GM13976 (cell line): ENCODE results near the gene FBN1.

Source experiments
- DNase-seq: peaks from one replicate; pipeline ENCODE4 v3.0.0; 2012; ENCODE audit warnings: low spot score
- in situ Hi-C: fragments of 300-500 bp; cut with MboI; formaldehyde crosslinking; loops from one replicate; pipeline ENCODE4 v1.12.0; 2022; ENCODE audit warnings: low sequenced_read_pairs, mixed read lengths, inconsistent platforms; ENCODE audit not compliant: unreplicated experiment
- TF ChIP-seq, protein P1 (sequence below): IDR thresholded peaks from 2 replicates; pipeline ENCODE4 v1.5.1; 2012; ENCODE audit warnings: borderline replicate concordance, mild to moderate bottlenecking; ENCODE audit not compliant: insufficient read depth; ENCODE audit errors: extremely low read depth, missing control alignments, control extremely low read depth

Gene FBN1

GRCh38 chr15:48471073-48471472 is 174.4 kb downstream of the FBN1 start:
- in situ Hi-C loops, result no loop called here
- TF ChIP-seq, protein P1, sequence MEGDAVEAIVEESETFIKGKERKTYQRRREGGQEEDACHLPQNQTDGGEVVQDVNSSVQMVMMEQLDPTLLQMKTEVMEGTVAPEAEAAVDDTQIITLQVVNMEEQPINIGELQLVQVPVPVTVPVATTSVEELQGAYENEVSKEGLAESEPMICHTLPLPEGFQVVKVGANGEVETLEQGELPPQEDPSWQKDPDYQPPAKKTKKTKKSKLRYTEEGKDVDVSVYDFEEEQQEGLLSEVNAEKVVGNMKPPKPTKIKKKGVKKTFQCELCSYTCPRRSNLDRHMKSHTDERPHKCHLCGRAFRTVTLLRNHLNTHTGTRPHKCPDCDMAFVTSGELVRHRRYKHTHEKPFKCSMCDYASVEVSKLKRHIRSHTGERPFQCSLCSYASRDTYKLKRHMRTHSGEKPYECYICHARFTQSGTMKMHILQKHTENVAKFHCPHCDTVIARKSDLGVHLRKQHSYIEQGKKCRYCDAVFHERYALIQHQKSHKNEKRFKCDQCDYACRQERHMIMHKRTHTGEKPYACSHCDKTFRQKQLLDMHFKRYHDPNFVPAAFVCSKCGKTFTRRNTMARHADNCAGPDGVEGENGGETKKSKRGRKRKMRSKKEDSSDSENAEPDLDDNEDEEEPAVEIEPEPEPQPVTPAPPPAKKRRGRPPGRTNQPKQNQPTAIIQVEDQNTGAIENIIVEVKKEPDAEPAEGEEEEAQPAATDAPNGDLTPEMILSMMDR, result no peak
- no peak for DNase-seq

- DNase-seq, result no peak
- TF ChIP-seq, protein P1, result no peak
- in situ Hi-C loops, result no loop called here
These were observed 175.4 kb downstream of the FBN1 start for GRCh38 chr15:48470096-48470495.

- no peak for DNase-seq
- TF ChIP-seq, protein P1, result no peak
- in situ Hi-C loops, result no loop called here
These were observed 175.8 kb downstream of the FBN1 start for GRCh38 chr15:48469681-48470080.

GRCh38 chr15:48469271-48469670 is 176.2 kb downstream of the FBN1 start:
- TF ChIP-seq, protein P1, result no peak
- in situ Hi-C loops, result no loop called here

GRCh38 chr15:48467801-48468200 is 177.7 kb downstream of the FBN1 start:
- TF ChIP-seq, protein P1, result no peak
- no peak for DNase-seq

More at GRCh38 chr15:48469271-48469670, 176.2 kb downstream of the FBN1 start:
- no peak for DNase-seq

DNA sequence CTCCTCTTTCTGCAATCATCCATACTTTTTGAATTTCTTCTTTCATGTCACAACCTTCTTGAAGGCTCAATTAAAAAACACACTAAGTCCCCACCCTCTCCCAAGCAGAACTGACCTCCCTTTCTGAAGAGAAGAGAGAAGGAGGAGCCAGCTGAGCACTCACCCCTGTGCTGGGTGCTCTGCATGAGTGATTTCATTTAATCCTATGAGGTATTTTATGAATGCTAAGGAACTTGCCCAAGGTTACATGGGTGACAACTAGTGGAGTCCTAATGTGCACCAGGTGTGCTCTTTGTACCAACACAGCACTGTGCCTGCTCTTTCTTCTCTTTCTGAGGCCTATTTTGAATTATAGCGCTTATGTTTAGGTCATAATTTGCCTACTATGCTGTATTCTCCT is 178.7 kb downstream of the FBN1 start:
- TF ChIP-seq, protein P1, result no peak
- in situ Hi-C loops, result no loop called here
- no peak for DNase-seq

More at GRCh38 chr15:48467801-48468200, 177.7 kb downstream of the FBN1 start:
- in situ Hi-C loops, result no loop called here

DNA sequence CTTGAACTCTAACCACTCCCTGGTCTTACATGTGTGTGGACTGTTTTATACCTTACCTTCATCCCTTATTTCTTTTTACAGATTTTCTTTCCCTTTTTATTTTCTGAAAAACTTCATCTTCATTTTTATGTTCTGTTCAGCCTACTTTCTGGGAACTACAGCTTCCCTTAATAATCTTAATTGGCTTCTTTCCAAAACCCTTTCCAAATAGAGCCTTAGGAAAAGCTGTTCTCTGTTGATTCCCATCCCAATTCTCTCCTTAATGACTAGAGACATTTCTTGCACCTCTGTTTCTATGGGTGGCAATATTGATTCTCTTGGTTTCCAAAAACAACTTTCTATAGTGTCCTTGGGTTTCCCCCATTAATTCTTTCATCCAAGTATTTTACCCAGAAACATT is 179.4 kb downstream of the FBN1 start:
- TF ChIP-seq, protein P1, result no peak
- in situ Hi-C loops, result no loop called here
- no peak for DNase-seq
